Measurements from ENCODE around the gene THSD7B.

GRCh38 chr2:137179542-137179941, 414.2 kb downstream of the THSD7B start:
- TF ChIP-seq CTCF (IDR thresholded peaks at IDR 0.05; ENCODE audit: low read length), result no peak
- no peak for TF ChIP-seq EZH2 (IDR thresholded peaks at IDR 0.05; ENCODE audit: borderline replicate concordance, low read length)
